Esophagus mucosa (tissue), 1 donor: Measurements from ENCODE around the gene CTNND2. TPM values are rescaled to one million over a fixed set of nuclear protein-coding genes. Genes with fewer than 3 reads are reported as not detected.

ENCODE experiments used
- ATAC-seq: fragments of 200-7000 bp; cut with Tn5 transposase; one replicate; pipeline ENCODE4 v1.9.1; 2020
- total RNA-seq: library from RNA; stranded (reverse); gene quantifications from one replicate; pipeline ENCODE4 v1.2.4, GENCODE V29; 2023
- donor health status: DM: yes; HTN: yes; CAD: no.

Gene CTNND2
- total RNA-seq, 1 donor from 2014 or later: not detected

- ATAC-seq: no peak
Measured at GRCh38 chr5:11514705-11515432, 389.4 kb downstream of the CTNND2 start.

GRCh38 chr5:11511878-11512277, 392.4 kb downstream of the CTNND2 start:
- ATAC-seq: no peak

- no peak for ATAC-seq
Measured at GRCh38 chr5:11510889-11511288, 393.4 kb downstream of the CTNND2 start.

- ATAC-seq: no peak
Measured at GRCh38 chr5:11509793-11510192, 394.5 kb downstream of the CTNND2 start.

GRCh38 chr5:11507156-11507910, 396.9 kb downstream of the CTNND2 start:
- no peak for ATAC-seq

GRCh38 chr5:11504886-11505193, 399.4 kb downstream of the CTNND2 start:
- ATAC-seq: no peak

- no peak for ATAC-seq
Measured at GRCh38 chr5:11504065-11504885, 400.0 kb downstream of the CTNND2 start.

- no peak for ATAC-seq
Measured at GRCh38 chr5:11502783-11503182, 401.5 kb downstream of the CTNND2 start.

GRCh38 chr5:11497651-11498050, 406.6 kb downstream of the CTNND2 start:
- ATAC-seq: no peak

- peak; percentile 67 for ATAC-seq
Measured at GRCh38 chr5:11496137-11496719, 408.0 kb downstream of the CTNND2 start.

GRCh38 chr5:11494340-11494739, 409.9 kb downstream of the CTNND2 start:
- ATAC-seq: no peak

GRCh38 chr5:11491404-11492075, 412.7 kb downstream of the CTNND2 start:
- ATAC-seq: no peak

GRCh38 chr5:11483630-11484029, 420.6 kb downstream of the CTNND2 start:
- no peak for ATAC-seq

GRCh38 chr5:11482011-11482410, 422.2 kb downstream of the CTNND2 start:
- no peak for ATAC-seq

- ATAC-seq: no peak
Measured at GRCh38 chr5:11477786-11478185, 426.5 kb downstream of the CTNND2 start.

- no peak for ATAC-seq
Measured at GRCh38 chr5:11476866-11477265, 427.4 kb downstream of the CTNND2 start.

GRCh38 chr5:11468334-11469039, 435.8 kb downstream of the CTNND2 start:
- no peak for ATAC-seq

GRCh38 chr5:11467588-11467987, 436.7 kb downstream of the CTNND2 start:
- no peak for ATAC-seq

- ATAC-seq: no peak
Measured at GRCh38 chr5:11459716-11460115, 444.5 kb downstream of the CTNND2 start.

- ATAC-seq: no peak
Measured at GRCh38 chr5:11455505-11455904, 448.7 kb downstream of the CTNND2 start.

GRCh38 chr5:11452852-11453251, 451.4 kb downstream of the CTNND2 start:
- no peak for ATAC-seq

- ATAC-seq: no peak
Measured at GRCh38 chr5:11449966-11450365, 454.3 kb downstream of the CTNND2 start.
